Karpas-422 (cell line): ENCODE results near the gene CD27. TPM values are rescaled to one million over a fixed set of nuclear protein-coding genes. Genes with fewer than 3 reads are reported as not detected.
"Not testable (repeated sequence)": the region's sequence is repeated elsewhere in the genome, so short reads cannot be mapped to it uniquely, and the experiment has no call there.

Source experiments
- DNase-seq: peaks from one replicate; pipeline ENCODE4 v3.0.0-alpha.2; 2015
- H2AFZ ChIP-seq: fragments of 200-600 bp; sonication (generic); 2 replicates; pipeline ENCODE4 v1.6.1; 2014; ENCODE audit warnings: antibody characterized with exemption, low read length, mixed read lengths
- H3K27ac ChIP-seq: fragments of 200-600 bp; sonication (generic); 2 replicates; pipeline ENCODE4 v1.5.1; 2014; ENCODE audit warnings: mild to moderate bottlenecking, low read length, moderate library complexity
- H3K27me3 ChIP-seq: fragments of 200-600 bp; sonication (generic); 2 replicates; pipeline ENCODE4 v1.6.1; 2014; ENCODE audit warnings: low read length, mixed read lengths
- H3K36me3 ChIP-seq: fragments of 200-600 bp; sonication (generic); 2 replicates; pipeline ENCODE4 v1.6.1; 2014; ENCODE audit warnings: low read length, mixed read lengths; ENCODE audit not compliant: insufficient read depth
- H3K4me1 ChIP-seq: fragments of 200-600 bp; sonication (generic); 2 replicates; pipeline ENCODE4 v1.6.1; 2014; ENCODE audit warnings: mild to moderate bottlenecking, low read length, mixed read lengths
- H3K4me2 ChIP-seq: fragments of 200-600 bp; sonication (generic); 2 replicates; pipeline ENCODE4 v1.6.1; 2014; ENCODE audit warnings: low read length, low read depth, mild to moderate bottlenecking; ENCODE audit not compliant: poor library complexity, severe bottlenecking
- H3K4me3 ChIP-seq: fragments of 200-600 bp; sonication (generic); 2 replicates; pipeline ENCODE4 v1.5.1; 2014; ENCODE audit warnings: mild to moderate bottlenecking, antibody characterized with exemption, low read length, mixed read lengths
- H3K79me2 ChIP-seq: fragments of 200-600 bp; sonication (generic); 2 replicates; pipeline ENCODE4 v1.6.1; 2014; ENCODE audit warnings: mild to moderate bottlenecking, low read length, mixed read lengths
- H3K9ac ChIP-seq: fragments of 200-600 bp; sonication (generic); 2 replicates; pipeline ENCODE4 v1.6.0; 2014; ENCODE audit warnings: low read length
- H3K9me2 ChIP-seq: fragments of 200-600 bp; sonication (generic), shearing (Covaris generic); replicated peaks from 2 replicates; pipeline ENCODE4 v1.6.0; 2014; ENCODE audit warnings: mild to moderate bottlenecking, low read length, moderate library complexity; ENCODE audit not compliant: insufficient read depth
- H3K9me3 ChIP-seq: fragments of 300-700, 200-600 bp; sonication (generic); 2 replicates; pipeline ENCODE4 v1.6.1; 2014; ENCODE audit warnings: low read length, mixed read lengths
- H4K20me1 ChIP-seq: fragments of 200-600 bp; sonication (generic); 2 replicates; pipeline ENCODE4 v1.6.1; 2014; ENCODE audit warnings: mild to moderate bottlenecking, antibody characterized with exemption, low read length, low read depth; ENCODE audit not compliant: insufficient read depth
- total RNA-seq: library from RNA; depleted of rRNA; stranded (reverse); fragments of >200 nt; shearing (Covaris generic); gene quantifications from 2 replicates; pipeline ENCODE4 v1.2.3, GENCODE V29; 2014; ENCODE audit warnings: low replicate concordance

The CD27 gene
- total RNA-seq, 1 experiment from 2014 or later = 155 TPM

- not testable (repeated sequence) for H3K36me3 ChIP-seq, H3K27me3 ChIP-seq, H2AFZ ChIP-seq, H3K9me2 ChIP-seq, H3K79me2 ChIP-seq, H3K9me3 ChIP-seq, H4K20me1 ChIP-seq
- Histone ChIP-seq H3K4me3 (peak overlapping the region; percentile 57), H3K9ac (peak overlapping the region; percentile 69), H3K4me2 (peak overlapping the region; percentile 78), H3K4me1 (peaks cover 91% of the 10 kb centered on the region), H3K27ac (peak overlapping the region; percentile 100)
- DNase-seq = peak; percentile 56
These were observed 17.0 kb upstream of the CD27 start for GRCh38 chr12:6427796-6428195.

GRCh38 chr12:6428326-6428725 is 16.4 kb upstream of the CD27 start:
- H4K20me1 ChIP-seq = no peaks in the 10 kb centered on the region

DNA sequence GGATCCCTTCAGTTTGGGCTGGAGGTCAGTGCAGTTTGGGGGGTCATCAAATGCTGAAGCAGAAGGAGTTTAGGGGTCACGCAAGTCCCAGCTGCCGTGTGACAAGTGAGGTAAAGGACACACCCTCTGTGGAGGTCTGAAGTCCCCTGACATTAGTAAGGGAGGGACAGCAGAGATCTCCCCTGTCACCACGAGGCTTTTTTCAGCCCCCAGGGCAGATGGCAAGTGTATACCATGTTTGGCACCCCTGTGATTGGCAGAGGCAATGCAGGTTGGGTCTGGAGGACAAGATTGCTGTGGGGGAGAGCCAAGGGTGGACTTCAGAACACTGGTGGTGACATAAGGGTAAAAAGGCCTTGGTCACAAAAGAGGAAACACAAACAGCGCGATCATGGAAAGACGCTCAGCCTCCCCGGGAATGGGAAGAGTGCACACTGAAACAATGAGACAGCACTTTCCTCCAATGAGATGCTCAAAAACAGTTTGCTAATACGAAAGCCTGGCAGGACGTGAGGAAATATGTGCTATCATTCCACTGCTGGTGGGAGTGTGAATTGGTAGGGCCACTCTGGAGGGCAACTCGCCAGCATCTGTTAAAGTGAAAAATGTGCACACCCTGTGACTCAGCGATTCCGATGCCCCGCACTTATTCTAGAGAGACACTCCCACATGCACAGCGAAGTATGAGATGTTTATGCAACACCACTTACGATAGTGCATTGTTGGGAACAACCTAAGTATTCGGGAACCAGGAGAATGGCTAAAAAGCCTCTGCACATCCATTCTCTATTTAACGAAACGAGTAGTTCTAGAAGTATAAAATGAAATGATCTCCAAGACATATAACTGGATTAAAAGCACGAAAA is 14.4 kb upstream of the CD27 start:
- H4K20me1 ChIP-seq = no peaks in the 10 kb centered on the region
- H3K36me3 ChIP-seq = no peaks in the 10 kb centered on the region
- H3K9me2 ChIP-seq = no peaks in the 10 kb centered on the region
- H2AFZ ChIP-seq = no peak overlapping the region
- H3K27me3 ChIP-seq = no peaks in the 10 kb centered on the region
- peak overlapping the region; percentile 37; the same call in 1 of the 2 replicates for H3K4me3 ChIP-seq
- H3K4me1 ChIP-seq = peaks cover 95% of the 10 kb centered on the region
- peak overlapping the region; percentile 61 for H3K4me2 ChIP-seq
- H3K9me3 ChIP-seq = no peaks in the 10 kb centered on the region
- H3K27ac ChIP-seq = peak overlapping the region; percentile 100
- peak; percentile 94 for DNase-seq
- H3K79me2 ChIP-seq = no peaks in the 10 kb centered on the region
- H3K9ac ChIP-seq = peak overlapping the region; percentile 75

More at GRCh38 chr12:6428326-6428725, 16.4 kb upstream of the CD27 start:
- Histone ChIP-seq H3K4me3 (peak overlapping the region; percentile 57), H3K79me2 (no peaks in the 10 kb centered on the region), H3K4me2 (peak overlapping the region; percentile 78), H3K27me3 (no peaks in the 10 kb centered on the region), H3K36me3 (no peaks in the 10 kb centered on the region), H3K4me1 (peaks cover 95% of the 10 kb centered on the region), H2AFZ (no peak overlapping the region), H3K9me2 (no peaks in the 10 kb centered on the region), H3K9me3 (no peaks in the 10 kb centered on the region), H3K9ac (peak overlapping the region; percentile 69), H3K27ac (peak overlapping the region; percentile 100)
- peak; percentile 92 for DNase-seq

DNA sequence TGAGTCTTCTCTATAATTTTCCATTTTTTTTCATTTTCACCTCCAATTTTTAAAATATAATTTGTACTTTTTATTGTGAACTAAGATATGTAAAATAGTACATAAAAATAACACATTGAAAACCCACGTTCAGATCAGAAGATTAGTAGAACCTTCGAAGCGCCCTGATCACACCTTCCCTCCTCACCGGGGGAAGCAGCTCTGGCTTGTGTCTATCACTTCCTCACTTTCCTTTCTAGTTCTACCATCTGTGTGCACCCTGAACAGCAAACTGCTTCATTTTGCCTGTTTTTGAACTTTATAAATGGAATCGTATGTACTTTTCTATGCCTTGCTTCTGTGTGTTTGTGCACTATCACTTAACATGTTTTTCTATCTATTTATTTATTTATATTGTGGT is 11.8 kb upstream of the CD27 start:
- no peaks in the 10 kb centered on the region for H3K79me2 ChIP-seq
- no peak overlapping the region for H3K4me3 ChIP-seq
- H3K27me3 ChIP-seq = no peaks in the 10 kb centered on the region
- no peaks in the 10 kb centered on the region for H3K9me2 ChIP-seq
- no peak overlapping the region for H2AFZ ChIP-seq
- peak; percentile 87 for DNase-seq
- H3K27ac ChIP-seq = peak overlapping the region; percentile 100
- no peaks in the 10 kb centered on the region for H3K9me3 ChIP-seq
- no peaks in the 10 kb centered on the region for H4K20me1 ChIP-seq
- peak overlapping the region; percentile 74 for H3K9ac ChIP-seq
- peaks cover 90% of the 10 kb centered on the region for H3K4me1 ChIP-seq
- no peaks in the 10 kb centered on the region for H3K36me3 ChIP-seq
- peak overlapping the region; percentile 69 for H3K4me2 ChIP-seq

DNA sequence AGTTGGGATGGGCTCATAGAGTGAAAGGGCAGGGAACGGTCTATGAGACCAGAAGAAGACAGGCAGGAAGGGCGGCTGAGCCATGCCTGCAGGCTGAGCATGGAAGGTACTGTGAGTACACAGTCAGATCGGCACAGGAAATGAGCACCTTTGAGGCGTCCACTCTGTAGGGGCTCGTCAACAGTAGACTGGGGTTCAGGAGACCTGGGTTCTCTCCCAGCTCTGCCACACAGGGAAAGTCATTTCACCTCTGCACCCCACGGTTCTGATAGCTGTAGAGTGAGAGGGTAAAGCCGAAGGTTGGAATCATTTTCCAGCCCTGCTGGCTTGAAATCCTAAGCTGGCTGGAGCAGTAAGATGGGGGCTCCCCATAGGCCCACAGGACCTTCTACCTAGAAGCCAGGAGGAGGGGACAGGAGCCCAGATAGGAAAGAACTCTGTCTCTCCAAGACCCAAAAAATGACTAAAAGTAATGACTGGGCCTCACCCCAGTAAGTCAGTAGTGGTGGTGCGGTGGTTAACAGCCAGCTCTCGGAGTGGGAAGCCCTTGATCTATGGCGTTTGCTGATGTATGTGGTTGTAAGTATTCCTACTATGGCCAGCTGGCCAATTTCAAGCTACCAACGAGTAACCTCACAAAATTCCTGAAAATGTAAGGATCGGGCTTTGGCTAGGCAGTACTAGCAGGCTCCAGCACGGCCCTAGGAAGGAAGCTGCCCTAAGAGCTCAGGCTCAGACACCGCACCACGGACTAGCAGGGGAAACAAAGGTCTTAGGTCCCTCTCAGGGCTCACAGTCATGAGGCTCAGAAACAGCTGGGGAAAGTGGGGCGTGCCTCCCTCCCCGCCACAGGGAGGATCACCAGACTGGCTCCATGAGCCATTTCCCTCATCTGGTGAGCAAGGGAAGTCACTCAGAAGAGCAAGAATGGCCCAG is 10.3 kb upstream of the CD27 start:
- Histone ChIP-seq H3K4me1 (peaks cover 94% of the 10 kb centered on the region), H3K79me2 (no peaks in the 10 kb centered on the region), H3K4me2 (peak overlapping the region; percentile 69), H3K9me2 (no peaks in the 10 kb centered on the region), H3K9ac (peak overlapping the region; percentile 74), H3K4me3 (peak overlapping the region; percentile 33), H2AFZ (no peak overlapping the region), H4K20me1 (no peaks in the 10 kb centered on the region), H3K36me3 (no peaks in the 10 kb centered on the region), H3K27ac (peak overlapping the region; percentile 100), H3K27me3 (no peaks in the 10 kb centered on the region), H3K9me3 (no peaks in the 10 kb centered on the region)
- peak; percentile 82 for DNase-seq

GRCh38 chr12:6435961-6436715 is 8.6 kb upstream of the CD27 start:
- H3K79me2 ChIP-seq = no peaks in the 10 kb centered on the region
- no peaks in the 10 kb centered on the region for H3K9me3 ChIP-seq
- H4K20me1 ChIP-seq = no peaks in the 10 kb centered on the region
- H3K36me3 ChIP-seq = no peaks in the 10 kb centered on the region
- no peak for DNase-seq
- no peak overlapping the region for H2AFZ ChIP-seq
- H3K9ac ChIP-seq = peak overlapping the region; percentile 28
- H3K4me2 ChIP-seq = peak overlapping the region; percentile 4
- H3K4me3 ChIP-seq = no peak overlapping the region
- H3K27ac ChIP-seq = peak overlapping the region; percentile 100
- H3K9me2 ChIP-seq = no peaks in the 10 kb centered on the region
- H3K27me3 ChIP-seq = no peaks in the 10 kb centered on the region
- peaks cover 79% of the 10 kb centered on the region for H3K4me1 ChIP-seq

DNA sequence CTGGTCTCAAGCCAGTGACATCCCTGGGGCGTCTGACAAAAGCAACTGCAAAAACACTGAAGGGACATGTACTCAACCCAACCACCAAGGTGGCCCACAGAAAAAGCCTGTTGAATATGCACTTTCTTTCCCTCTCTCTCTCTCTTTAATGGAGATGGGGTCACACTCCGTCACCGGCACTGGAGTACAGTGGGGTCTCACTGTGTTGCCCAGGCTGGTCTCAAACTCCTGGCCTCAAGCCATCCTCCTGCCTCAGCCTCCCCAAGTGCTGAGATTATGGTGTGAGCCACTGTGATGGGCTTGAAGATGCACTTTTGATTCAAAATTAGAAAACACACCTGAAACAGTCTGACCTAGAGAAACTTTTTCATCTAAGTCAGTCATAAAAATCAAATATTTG is 7.2 kb upstream of the CD27 start:
- Histone ChIP-seq H3K27me3 (no peaks in the 10 kb centered on the region), H3K79me2 (no peaks in the 10 kb centered on the region), H3K4me2 (no peak overlapping the region), H2AFZ (no peak overlapping the region), H3K36me3 (no peaks in the 10 kb centered on the region), H3K9ac (no peak overlapping the region), H3K4me1 (peaks cover 77% of the 10 kb centered on the region), H3K9me2 (no peaks in the 10 kb centered on the region), H3K27ac (peak overlapping the region; percentile 100), H3K9me3 (no peaks in the 10 kb centered on the region), H3K4me3 (no peak overlapping the region), H4K20me1 (no peaks in the 10 kb centered on the region)
- no peak for DNase-seq
